ENCODE results near the gene GNAO1. TPM values are rescaled to one million over a fixed set of nuclear protein-coding genes. Genes with fewer than 3 reads are reported as not detected.

The GNAO1 gene
- total RNA-seq = 1 to 10 TPM; 2.7 TPM

DNA sequence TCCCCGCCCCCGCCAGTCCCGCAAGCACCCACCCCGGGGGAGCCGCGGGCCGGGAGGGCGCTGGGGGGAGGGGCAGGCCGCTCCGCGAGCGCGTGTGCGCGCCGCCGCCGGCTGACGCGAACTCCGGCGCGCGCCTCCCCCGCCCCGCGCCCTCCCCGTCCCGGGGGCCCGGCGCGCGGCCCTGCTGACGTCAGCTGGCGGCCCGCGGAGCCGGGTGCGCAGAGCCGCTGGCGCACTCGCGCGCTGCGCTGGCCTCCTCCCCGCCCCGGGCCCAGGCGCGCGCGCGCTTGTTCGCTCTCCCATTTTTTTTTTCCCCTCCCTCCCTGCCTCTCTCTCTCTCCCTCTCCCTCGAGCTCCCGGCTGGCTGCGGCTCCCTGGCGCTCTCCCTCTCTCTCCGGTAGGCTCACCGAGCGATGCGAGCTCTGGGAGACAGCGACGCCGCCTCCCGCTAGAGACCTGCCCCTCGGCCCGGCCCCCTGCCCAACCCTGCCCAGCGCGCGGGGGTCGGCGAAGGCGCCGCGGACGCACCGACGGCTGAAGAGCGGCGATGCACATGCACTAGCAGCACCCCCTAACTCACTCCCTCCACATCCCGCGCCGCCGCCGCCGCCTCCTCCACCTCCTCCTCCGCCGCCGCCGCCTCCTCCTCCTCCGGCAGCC, at the start of gene GNAO1:
GNAO1 (plus strand) TSS at position 334 of the 660 bp plus-strand sequence. CDS start 747 bp downstream, outside the sequence.
- Mint-ChIP-seq H3K27me3 (ENCODE audit: low read depth) (peaks cover 71% of the 10 kb centered on the region), H3K4me1 (ENCODE audit: low read depth) (peaks cover 29% of the 10 kb centered on the region)

DNA sequence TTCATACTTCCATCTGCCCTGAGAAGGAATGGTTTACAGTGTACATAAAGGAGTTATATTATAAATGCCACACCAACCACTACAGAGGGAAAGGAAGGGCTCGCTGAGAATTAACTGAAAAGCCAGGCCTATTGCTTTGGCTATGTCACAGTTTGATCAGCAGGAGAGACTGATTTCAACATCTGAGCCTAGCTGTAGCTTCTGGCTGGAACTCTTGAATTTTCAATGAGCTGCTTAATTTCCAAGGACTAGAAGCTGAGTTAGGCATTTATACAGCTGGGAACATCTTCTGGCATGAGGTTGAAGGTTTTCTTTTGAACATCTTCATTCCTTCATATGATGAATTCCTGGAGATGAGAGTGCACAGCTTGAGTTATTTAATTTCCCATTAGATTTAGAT, 47.6 kb upstream of the GNAO1 start:
- ChIA-PET POLR2A (no interaction called here), CTCF (no interaction called here)
- no peak for DNase-seq
- Mint-ChIP-seq H3K27ac (no peak overlapping the region), H3K4me1 (ENCODE audit: low read depth) (no peaks in the 10 kb centered on the region), H3K36me3 (ENCODE audit: low read depth) (no peaks in the 10 kb centered on the region), H3K27me3 (ENCODE audit: low read depth) (peaks cover 35% of the 10 kb centered on the region), H3K9me3 (ENCODE audit: insufficient read depth) (no peaks in the 10 kb centered on the region), H3K4me3 (no peak overlapping the region)
- ATAC-seq = no peak

More for the DNA sequence above, at the start of gene GNAO1:
- peak; percentile 84 for ATAC-seq
- Mint-ChIP-seq H3K27ac (no peak within 1 kb of the TSS), H3K4me3 (peak within 1 kb of the TSS; percentile 72), H3K9me3 (ENCODE audit: insufficient read depth) (no peaks in the 10 kb centered on the region), H3K36me3 (ENCODE audit: low read depth) (no peaks in the 10 kb centered on the region)
- DNase-seq = peak; percentile 59
- POLR2A ChIA-PET = no interaction called here
- CTCF ChIA-PET = interaction anchor here (0.6 to 3.2 kb wide), 2 partner anchors 12 to 88 kb away, joined by 3 to 14 read pairs; no protein-coding TSS in a partner anchor

DNA sequence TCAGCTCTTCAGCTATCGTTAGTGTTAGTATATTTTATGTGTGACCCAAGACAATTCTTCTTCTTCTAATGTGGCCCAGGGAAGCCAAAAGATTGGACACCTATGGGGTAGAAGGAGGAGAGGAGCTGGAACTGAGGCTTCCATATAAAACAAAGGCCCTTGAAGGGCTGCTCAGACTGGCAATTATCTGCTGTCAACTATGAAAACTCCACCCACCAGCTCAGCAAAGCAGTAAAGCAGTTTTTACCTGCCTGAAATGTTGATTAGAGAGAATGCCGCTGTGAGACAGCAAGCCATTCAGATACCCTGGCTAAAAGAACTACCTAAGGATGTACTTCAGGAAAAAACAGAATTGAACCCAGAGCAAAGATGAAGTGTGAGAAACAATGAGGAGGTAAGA, 45.9 kb upstream of the GNAO1 start:
- Mint-ChIP-seq H3K4me3 (no peak overlapping the region), H3K4me1 (ENCODE audit: low read depth) (no peaks in the 10 kb centered on the region), H3K9me3 (ENCODE audit: insufficient read depth) (no peaks in the 10 kb centered on the region), H3K27me3 (ENCODE audit: low read depth) (peaks cover 41% of the 10 kb centered on the region), H3K27ac (no peak overlapping the region), H3K36me3 (ENCODE audit: low read depth) (no peaks in the 10 kb centered on the region)
- no peak for DNase-seq
- CTCF ChIA-PET = no interaction called here
- ATAC-seq = no peak
- POLR2A ChIA-PET = no interaction called here

DNA sequence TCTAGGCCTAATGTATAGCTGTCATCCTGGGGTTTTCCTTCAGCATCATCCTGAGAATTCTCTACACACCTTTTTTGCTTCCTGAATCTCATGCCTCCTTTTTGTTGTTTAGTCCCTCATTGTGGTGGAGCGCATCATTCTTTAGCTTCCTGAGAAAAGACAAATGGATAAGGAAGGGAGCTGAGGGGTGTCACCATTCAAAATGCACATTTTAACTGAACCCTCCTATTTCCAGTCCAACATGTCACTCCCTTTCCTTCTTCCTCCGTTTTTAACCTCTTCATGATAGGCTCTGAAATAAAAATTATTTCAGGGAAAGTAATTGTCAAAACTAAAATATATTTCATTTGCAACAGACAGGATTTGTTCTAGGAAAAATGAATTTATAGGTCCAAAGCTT, 39.7 kb upstream of the GNAO1 start:
- no peak overlapping the region for H3K27ac Mint-ChIP-seq
- ChIA-PET POLR2A (no interaction called here), CTCF (interaction anchor here (1.2 to 1.4 kb wide), 2 partner anchors 12 to 168 kb away, joined by 3 to 5 read pairs; no protein-coding TSS in a partner anchor)
- H3K27me3 Mint-ChIP-seq (ENCODE audit: low read depth) = peaks cover 45% of the 10 kb centered on the region
- no peaks in the 10 kb centered on the region for H3K4me1 Mint-ChIP-seq (ENCODE audit: low read depth)
- H3K36me3 Mint-ChIP-seq (ENCODE audit: low read depth) = no peaks in the 10 kb centered on the region
- no peak for ATAC-seq
- no peak overlapping the region for H3K4me3 Mint-ChIP-seq
- peaks cover 3% of the 10 kb centered on the region for H3K9me3 Mint-ChIP-seq (ENCODE audit: insufficient read depth)
- no peak for DNase-seq

DNA sequence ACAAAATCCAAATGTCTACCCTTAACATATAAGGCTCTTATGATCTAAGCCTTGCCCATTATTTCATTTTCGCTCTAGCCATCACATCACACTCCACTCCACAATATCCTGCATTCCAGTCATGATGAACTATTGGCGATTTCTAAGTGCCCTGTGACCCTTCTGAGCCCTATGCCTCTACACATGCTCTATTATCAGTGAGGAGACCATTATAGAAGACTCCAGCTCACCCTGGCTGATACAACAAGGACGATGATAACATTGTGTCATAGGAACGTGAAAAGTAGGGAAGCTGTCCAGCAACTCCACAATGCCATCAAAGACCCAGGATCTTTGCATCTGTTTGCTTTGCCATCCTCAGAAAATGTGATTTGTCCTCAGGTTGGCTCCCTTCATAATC, 29.6 kb upstream of the GNAO1 start:
- no peaks in the 10 kb centered on the region for H3K36me3 Mint-ChIP-seq (ENCODE audit: low read depth)
- H3K27ac Mint-ChIP-seq = no peak overlapping the region
- DNase-seq = no peak
- H3K9me3 Mint-ChIP-seq (ENCODE audit: insufficient read depth) = no peaks in the 10 kb centered on the region
- H3K4me3 Mint-ChIP-seq = no peak overlapping the region
- H3K27me3 Mint-ChIP-seq (ENCODE audit: low read depth) = peaks cover 11% of the 10 kb centered on the region
- ATAC-seq = no peak
- ChIA-PET CTCF (no interaction called here), POLR2A (no interaction called here)
- peaks cover 12% of the 10 kb centered on the region for H3K4me1 Mint-ChIP-seq (ENCODE audit: low read depth)

DNA sequence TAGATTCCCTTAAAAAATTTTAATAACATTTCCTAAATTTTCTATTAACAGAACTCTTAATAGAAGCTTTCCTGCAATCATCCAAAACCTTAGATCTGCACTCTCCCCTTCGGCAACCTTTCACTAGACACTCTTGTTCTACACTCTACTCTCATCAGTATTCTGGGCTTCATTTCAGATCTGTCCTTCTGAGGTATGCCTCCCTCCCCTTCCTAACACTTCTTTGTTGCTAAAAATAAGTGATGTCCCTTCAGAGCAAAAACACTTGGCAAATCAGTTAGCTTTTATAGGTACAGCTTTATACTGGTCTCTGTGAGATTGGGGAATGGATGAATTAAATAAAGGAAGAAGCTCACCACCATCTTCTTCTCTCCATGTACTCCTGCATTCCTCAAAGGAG, 28.2 kb upstream of the GNAO1 start:
- ChIA-PET CTCF (no interaction called here), POLR2A (no interaction called here)
- no peaks in the 10 kb centered on the region for H3K36me3 Mint-ChIP-seq (ENCODE audit: low read depth)
- no peak overlapping the region for H3K27ac Mint-ChIP-seq
- peaks cover 12% of the 10 kb centered on the region for H3K4me1 Mint-ChIP-seq (ENCODE audit: low read depth)
- no peak overlapping the region for H3K4me3 Mint-ChIP-seq
- no peaks in the 10 kb centered on the region for H3K9me3 Mint-ChIP-seq (ENCODE audit: insufficient read depth)
- DNase-seq (no peak), ATAC-seq (no peak)
- H3K27me3 Mint-ChIP-seq (ENCODE audit: low read depth) = peaks cover 16% of the 10 kb centered on the region

DNA sequence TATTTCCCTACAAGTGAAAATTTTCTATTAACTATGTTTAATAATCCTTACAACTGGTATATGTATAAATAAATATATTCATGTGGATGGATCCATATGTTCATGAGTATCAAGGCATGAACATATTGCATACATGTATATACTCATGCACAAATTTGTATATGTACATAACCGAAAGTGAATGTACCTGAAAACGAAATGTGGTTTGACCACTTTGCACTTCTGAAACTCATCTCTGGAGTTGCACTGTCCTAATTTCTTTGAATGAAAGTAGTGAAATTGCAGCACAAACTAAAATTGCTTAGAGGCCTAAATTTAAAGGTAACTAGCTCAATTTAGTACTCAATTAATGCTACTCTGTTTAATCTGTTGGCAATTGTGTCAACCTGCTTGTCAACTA, 27.4 kb upstream of the GNAO1 start:
- ATAC-seq (no peak), DNase-seq (no peak)
- POLR2A ChIA-PET = no interaction called here
- Mint-ChIP-seq H3K27me3 (ENCODE audit: low read depth) (peaks cover 16% of the 10 kb centered on the region), H3K4me1 (ENCODE audit: low read depth) (peaks cover 12% of the 10 kb centered on the region), H3K4me3 (no peak overlapping the region), H3K9me3 (ENCODE audit: insufficient read depth) (no peaks in the 10 kb centered on the region), H3K36me3 (ENCODE audit: low read depth) (no peaks in the 10 kb centered on the region), H3K27ac (no peak overlapping the region)
- CTCF ChIA-PET = interaction anchor here (1.5 kb wide), 1 partner anchor 12 kb away, joined by 5 read pairs; no protein-coding TSS in a partner anchor

DNA sequence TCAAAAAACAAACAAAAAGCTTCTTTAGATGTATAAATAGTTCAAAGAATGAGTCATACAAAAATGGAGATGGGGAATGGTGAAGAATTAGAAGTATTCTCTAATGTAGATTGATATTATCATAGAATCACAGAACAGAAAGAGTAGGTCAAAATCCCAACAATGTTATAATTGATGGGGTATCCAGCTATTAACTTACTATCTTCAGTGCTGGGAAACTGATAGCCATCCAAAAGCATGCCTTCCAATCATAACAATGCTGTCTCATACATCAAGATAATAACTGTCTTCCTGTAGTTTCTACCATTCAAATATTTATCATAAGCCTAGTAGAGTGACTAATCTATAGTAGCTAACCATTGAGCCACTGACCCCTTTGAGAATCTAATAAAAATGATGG, 26.7 kb upstream of the GNAO1 start:
- peaks cover 12% of the 10 kb centered on the region for H3K4me1 Mint-ChIP-seq (ENCODE audit: low read depth)
- no peak for DNase-seq
- H3K27me3 Mint-ChIP-seq (ENCODE audit: low read depth) = peaks cover 16% of the 10 kb centered on the region
- H3K27ac Mint-ChIP-seq = no peak overlapping the region
- no peaks in the 10 kb centered on the region for H3K9me3 Mint-ChIP-seq (ENCODE audit: insufficient read depth)
- CTCF ChIA-PET = interaction anchor here (1.5 kb wide), 1 partner anchor 13 kb away, joined by 5 read pairs; no protein-coding TSS in a partner anchor
- ATAC-seq = no peak
- H3K36me3 Mint-ChIP-seq (ENCODE audit: low read depth) = no peaks in the 10 kb centered on the region
- POLR2A ChIA-PET = no interaction called here
- H3K4me3 Mint-ChIP-seq = no peak overlapping the region

DNA sequence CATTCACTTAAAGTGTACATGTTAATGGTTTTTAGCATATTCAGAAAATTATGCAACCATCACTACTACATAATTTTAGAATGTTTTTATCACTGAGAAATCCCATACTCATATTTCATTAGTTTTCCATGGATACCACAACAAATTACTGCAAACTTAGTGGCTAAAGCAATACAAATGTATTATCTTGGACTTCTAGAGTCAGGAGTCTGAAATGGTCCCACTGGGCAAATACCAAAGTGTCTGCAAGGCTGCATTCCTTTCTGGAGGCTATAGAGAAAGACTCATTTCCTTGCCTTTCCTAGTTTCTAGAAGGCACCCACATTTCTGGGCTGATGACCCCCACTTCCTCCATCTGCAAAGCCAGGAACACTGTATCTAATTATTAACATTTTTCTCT, 16.9 kb upstream of the GNAO1 start:
- no peaks in the 10 kb centered on the region for H3K36me3 Mint-ChIP-seq (ENCODE audit: low read depth)
- CTCF ChIA-PET = no interaction called here
- H3K4me3 Mint-ChIP-seq = no peak overlapping the region
- H3K4me1 Mint-ChIP-seq (ENCODE audit: low read depth) = no peaks in the 10 kb centered on the region
- peaks cover 25% of the 10 kb centered on the region for H3K27me3 Mint-ChIP-seq (ENCODE audit: low read depth)
- no peaks in the 10 kb centered on the region for H3K9me3 Mint-ChIP-seq (ENCODE audit: insufficient read depth)
- DNase-seq = no peak
- no peak for ATAC-seq
- H3K27ac Mint-ChIP-seq = no peak overlapping the region
- POLR2A ChIA-PET = no interaction called here

DNA sequence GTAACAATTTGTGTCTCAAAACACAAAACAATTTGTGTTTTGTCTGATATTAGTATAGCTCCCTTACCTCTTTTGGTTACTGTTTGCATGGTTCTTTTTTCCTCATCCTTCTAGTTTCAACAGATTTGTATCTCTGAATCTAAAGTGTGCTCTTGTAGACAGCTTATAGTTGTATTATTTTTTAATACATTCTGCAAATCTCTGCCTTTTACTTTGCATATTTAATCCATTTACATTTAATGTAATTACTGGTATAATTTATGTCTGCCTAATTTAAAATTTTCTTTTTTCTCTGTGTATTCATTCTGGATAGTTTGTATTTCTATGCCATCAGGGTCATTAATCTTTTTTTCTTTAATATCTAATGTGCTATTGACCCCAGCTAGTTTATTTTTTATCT, 9.9 kb upstream of the GNAO1 start:
- Mint-ChIP-seq H3K27ac (no peak overlapping the region), H3K4me1 (ENCODE audit: low read depth) (no peaks in the 10 kb centered on the region), H3K27me3 (ENCODE audit: low read depth) (peaks cover 34% of the 10 kb centered on the region)

DNA sequence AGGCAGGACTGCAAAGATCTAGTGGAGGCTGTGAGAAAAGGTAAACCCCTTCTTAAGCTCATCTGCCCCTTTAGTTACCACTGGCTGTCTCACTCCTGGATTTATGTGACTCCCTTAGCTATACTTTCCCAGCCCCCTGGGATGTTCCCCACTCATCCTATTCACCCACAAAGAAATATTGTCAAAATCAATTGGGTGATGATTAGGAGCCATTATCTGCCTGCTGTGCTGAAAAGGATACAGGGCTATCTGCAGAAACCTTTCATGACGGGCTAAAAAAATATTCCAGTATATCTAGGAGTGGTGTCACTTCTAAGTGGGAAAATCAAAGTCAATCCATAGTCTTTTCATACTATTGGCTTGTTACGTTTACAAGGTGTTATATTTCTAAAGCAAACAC, 8.0 kb upstream of the GNAO1 start:
- POLR2A ChIA-PET = no interaction called here
- CTCF ChIA-PET = no interaction called here
- no peaks in the 10 kb centered on the region for H3K36me3 Mint-ChIP-seq (ENCODE audit: low read depth)
- H3K4me3 Mint-ChIP-seq = no peak overlapping the region
- peaks cover 13% of the 10 kb centered on the region for H3K9me3 Mint-ChIP-seq (ENCODE audit: insufficient read depth)
- peaks cover 40% of the 10 kb centered on the region for H3K27me3 Mint-ChIP-seq (ENCODE audit: low read depth)
- DNase-seq (no peak), ATAC-seq (no peak)
- H3K27ac Mint-ChIP-seq = no peak overlapping the region
- no peaks in the 10 kb centered on the region for H3K4me1 Mint-ChIP-seq (ENCODE audit: low read depth)

More for the DNA sequence above, 9.9 kb upstream of the GNAO1 start:
- DNase-seq (no peak), ATAC-seq (no peak)
- peaks cover 13% of the 10 kb centered on the region for H3K9me3 Mint-ChIP-seq (ENCODE audit: insufficient read depth)
- no peaks in the 10 kb centered on the region for H3K36me3 Mint-ChIP-seq (ENCODE audit: low read depth)
- no peak overlapping the region for H3K4me3 Mint-ChIP-seq
- CTCF ChIA-PET = no interaction called here
- POLR2A ChIA-PET = no interaction called here

DNA sequence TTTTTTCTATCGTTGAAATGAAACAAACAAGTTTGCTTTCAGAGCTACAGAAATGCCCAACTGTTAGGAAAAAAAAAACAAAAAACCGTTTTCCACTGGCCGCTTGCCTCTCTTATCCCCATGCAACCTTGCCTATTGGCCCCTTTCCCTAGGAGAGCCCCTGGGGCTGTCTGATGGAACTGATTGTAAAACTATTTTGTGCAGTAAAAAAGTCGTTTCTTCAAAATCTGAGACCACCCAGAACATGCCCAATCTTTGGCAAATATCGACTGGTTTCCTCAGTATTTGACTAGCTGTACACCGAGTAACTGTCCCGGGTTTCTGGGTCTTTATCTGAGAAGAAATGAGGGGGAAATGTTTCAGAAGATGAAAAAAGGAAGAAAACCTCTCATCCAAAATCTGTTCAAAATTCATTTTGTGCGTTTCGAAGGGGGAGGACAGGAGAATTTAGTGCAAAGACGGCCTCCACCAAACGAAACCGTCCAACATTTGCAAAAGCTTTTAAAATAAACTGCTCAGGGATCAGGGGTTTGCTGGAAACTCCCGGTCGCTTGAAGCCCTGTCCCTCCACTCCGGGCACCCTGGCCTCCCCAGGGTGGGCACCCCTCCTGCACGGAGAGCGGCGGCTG, 1.1 kb upstream of the GNAO1 start:
- CTCF ChIA-PET = interaction anchor here (1.4 to 3.2 kb wide), 2 partner anchors 8 to 13 kb away, joined by 4 to 14 read pairs; no protein-coding TSS in a partner anchor
- peak overlapping the region; percentile 65 for H3K4me3 Mint-ChIP-seq
- no peak for ATAC-seq
- no peaks in the 10 kb centered on the region for H3K36me3 Mint-ChIP-seq (ENCODE audit: low read depth)
- DNase-seq = no peak
- H3K9me3 Mint-ChIP-seq (ENCODE audit: insufficient read depth) = no peaks in the 10 kb centered on the region
- H3K27ac Mint-ChIP-seq = no peak overlapping the region
- peaks cover 29% of the 10 kb centered on the region for H3K4me1 Mint-ChIP-seq (ENCODE audit: low read depth)
- H3K27me3 Mint-ChIP-seq (ENCODE audit: low read depth) = peaks cover 66% of the 10 kb centered on the region
- POLR2A ChIA-PET = no interaction called here
